Measurements from ENCODE around the gene NAPA. TPM values are rescaled to one million over a fixed set of nuclear protein-coding genes. Genes with fewer than 3 reads are reported as not detected.
A peak's percentile ranks its signal among the peaks of the same experiment; 100 is the strongest.

Gene NAPA
- total and polyA plus RNA-seq, 2 of the 13 experiments (the other 11 are each of a cell fraction or from before 2014, with no cell fraction given): 32.6 to 65.9 TPM

DNA sequence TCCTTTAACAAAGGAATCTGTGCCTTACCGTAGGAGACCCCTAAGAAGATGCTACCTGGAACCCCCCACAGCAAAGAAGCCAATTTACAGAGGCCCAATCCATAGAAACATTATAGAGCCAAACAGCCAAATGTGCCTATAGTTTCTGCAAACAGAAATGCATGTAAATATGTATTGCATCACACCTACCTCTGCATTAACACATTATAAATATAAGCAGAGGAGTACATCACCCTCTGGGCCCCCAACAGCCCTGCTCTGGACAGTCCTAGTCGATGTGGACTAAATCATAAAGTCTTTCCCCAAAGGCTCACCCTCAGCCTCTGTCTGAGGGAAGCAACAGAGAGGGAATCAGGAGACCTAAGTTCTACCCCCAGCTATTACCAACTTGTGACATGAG lies 32.3 kb upstream of the NAPA start:
- in situ Hi-C loops (cut with HindIII; ENCODE audit: extremely low pct_ligation_motif_present, low pct_unique_long_range_greater_than_20kb) (no loop called here), intact Hi-C loops (cut with micrococcal nuclease; ENCODE audit: unreplicated experiment) (no loop called here)
- H3K27ac ChIP-seq (ENCODE audit: extremely low read length, insufficient read depth, low read length): no peak overlapping the region
- no peak for FAIRE-seq
- DNase-seq (ENCODE audit: low spot score): no peak
- TF ChIP-seq, protein P1, sequence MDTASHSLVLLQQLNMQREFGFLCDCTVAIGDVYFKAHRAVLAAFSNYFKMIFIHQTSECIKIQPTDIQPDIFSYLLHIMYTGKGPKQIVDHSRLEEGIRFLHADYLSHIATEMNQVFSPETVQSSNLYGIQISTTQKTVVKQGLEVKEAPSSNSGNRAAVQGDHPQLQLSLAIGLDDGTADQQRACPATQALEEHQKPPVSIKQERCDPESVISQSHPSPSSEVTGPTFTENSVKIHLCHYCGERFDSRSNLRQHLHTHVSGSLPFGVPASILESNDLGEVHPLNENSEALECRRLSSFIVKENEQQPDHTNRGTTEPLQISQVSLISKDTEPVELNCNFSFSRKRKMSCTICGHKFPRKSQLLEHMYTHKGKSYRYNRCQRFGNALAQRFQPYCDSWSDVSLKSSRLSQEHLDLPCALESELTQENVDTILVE (CRISPR knock-in tag; IDR thresholded peaks at IDR 0.05): no peak
- TF ChIP-seq KDM6A (CRISPR knock-in tag; IDR thresholded peaks at IDR 0.05; ENCODE audit: low read depth) (no peak), POLR2AphosphoS2 (IDR thresholded peaks at IDR 0.05; ENCODE audit: low read depth, low read length) (no peak), ZBTB39 (CRISPR knock-in tag; IDR thresholded peaks at IDR 0.05) (no peak), RAD51 (IDR thresholded peaks at IDR 0.05; ENCODE audit: borderline replicate concordance) (no peak), KAT7 (CRISPR knock-in tag; IDR thresholded peaks at IDR 0.05; ENCODE audit: borderline replicate concordance) (no peak), CEBPB (IDR thresholded peaks at IDR 0.05; ENCODE audit: borderline replicate concordance, low read depth, low read length) (peak; percentile 52)
- ATAC-seq: no peak
- H3K9ac ChIP-seq (ENCODE audit: insufficient read depth, low read depth, low read length): no peak overlapping the region
- H3K4me3 ChIP-seq (replicated peaks in 1 of 3; ENCODE audit: insufficient read depth in 1 of 3, low read depth in 2 of 3, low read length in 3 of 3): no peak overlapping the region
- ChIA-PET POLR2A (no interaction called here), CTCF (ENCODE audit: low intra/inter-chr PET ratio, low total read pairs) (no interaction called here)
- peaks cover 2 to 15% of the 10 kb centered on the region in 2 experiments; a peak in 2 of 5 replicates for H3K27me3 ChIP-seq (ENCODE audit: control insufficient read depth in 1 of 2, insufficient read depth in 2 of 2, low read length in 2 of 2)
- H3K4me2 ChIP-seq (ENCODE audit: low read depth, low read length): no peak overlapping the region
- H2AFZ ChIP-seq (ENCODE audit: low read length): no peak overlapping the region
- H3K79me2 ChIP-seq (ENCODE audit: insufficient read depth, low read length): no peaks in the 10 kb centered on the region
- no peaks in the 10 kb centered on the region for H3K9me3 ChIP-seq (ENCODE audit: low read length)
- H3K36me3 ChIP-seq (replicated peaks in 1 of 2; ENCODE audit: control insufficient read depth in 1 of 2, insufficient read depth in 2 of 2, low read length in 2 of 2): no peaks in the 10 kb centered on the region
- H3K4me1 ChIP-seq (ENCODE audit: insufficient read depth, low read length): peaks cover 8% of the 10 kb centered on the region
- WGBS (ENCODE audit: low lambda C conversion rate): 29% methylated on average over 2 of the region's 2 CpGs
- H4K20me1 ChIP-seq (ENCODE audit: insufficient read depth, low read length): no peaks in the 10 kb centered on the region
- BruUV-seq (replicated peaks): no TSS peak
